Loucy (cell line): ENCODE results near the gene MMP15.

Source experiments
- H2AFZ ChIP-seq: fragments of 200-600 bp; sonication (generic); 2 replicates; pipeline ENCODE4 v1.6.0; 2016; ENCODE audit warnings: antibody characterized with exemption, mild to moderate bottlenecking, low read length, moderate library complexity
- H3F3A ChIP-seq: fragments of 200-600 bp; 2 replicates; pipeline ENCODE4 v1.6.0; 2016; ENCODE audit warnings: antibody characterized with exemption, low read depth, mild to moderate bottlenecking
- H3K27me3 ChIP-seq: fragments of 200-600 bp; sonication (generic); 2 replicates; pipeline ENCODE4 v1.6.1; 2014; ENCODE audit warnings: low read length, mild to moderate bottlenecking; ENCODE audit not compliant: insufficient read depth, poor library complexity, severe bottlenecking
- H3K36me3 ChIP-seq: fragments of 200-600 bp; sonication (generic); 2 replicates; pipeline ENCODE4 v1.6.1; 2016; ENCODE audit warnings: low read length; ENCODE audit not compliant: insufficient read depth
- H3K4me1 ChIP-seq: fragments of 200-600 bp; sonication (generic); 2 replicates; pipeline ENCODE4 v1.5.1; 2014; ENCODE audit warnings: low read length, mild to moderate bottlenecking; ENCODE audit not compliant: insufficient read depth, poor library complexity, severe bottlenecking
- H3K4me2 ChIP-seq: fragments of 200-600 bp; sonication (generic); 2 replicates; pipeline ENCODE4 v1.6.0; 2014; ENCODE audit warnings: antibody characterized with exemption, low read length, low read depth, mild to moderate bottlenecking; ENCODE audit not compliant: poor library complexity, severe bottlenecking
- H3K4me3 ChIP-seq: fragments of 200-600 bp; sonication (generic); 2 replicates; pipeline ENCODE4 v1.5.1; 2014; ENCODE audit warnings: low read length, mild to moderate bottlenecking, mixed read lengths; ENCODE audit not compliant: poor library complexity, severe bottlenecking
- H3K79me2 ChIP-seq: fragments of 200-600 bp; sonication (generic); 2 replicates; pipeline ENCODE4 v1.6.1; 2014; ENCODE audit warnings: low read length; ENCODE audit not compliant: insufficient read depth
- H3K9ac ChIP-seq: fragments of 200-600 bp; sonication (generic); 2 replicates; pipeline ENCODE4 v1.6.0; 2014; ENCODE audit warnings: mild to moderate bottlenecking, low read depth, low read length, moderate library complexity; ENCODE audit not compliant: poor library complexity, severe bottlenecking
- H3K9me2 ChIP-seq: fragments of 200-600 bp; sonication (generic); replicated peaks from 2 replicates; pipeline ENCODE4 v1.6.1; 2016; ENCODE audit warnings: low read depth, low read length, mixed read lengths
- H3K9me3 ChIP-seq: fragments of 200-600 bp; sonication (generic); 2 replicates; pipeline ENCODE4 v1.6.1; 2014; ENCODE audit warnings: mild to moderate bottlenecking, antibody characterized with exemption, low read length, low read depth; ENCODE audit not compliant: insufficient read depth
- H4K20me1 ChIP-seq: fragments of 200-600 bp; sonication (generic); 2 replicates; pipeline ENCODE4 v1.6.0; 2014; ENCODE audit warnings: antibody characterized with exemption, low read length, mild to moderate bottlenecking; ENCODE audit not compliant: insufficient read depth, poor library complexity, severe bottlenecking
- EZH2phosphoT487 ChIP-seq: fragments of 200-600 bp; IDR thresholded peaks from 2 replicates; pipeline ENCODE4 v1.6.1; 2018; ENCODE audit warnings: antibody characterized with exemption, mild to moderate bottlenecking, moderate library complexity, borderline replicate concordance
- TF ChIP-seq, protein P1 (sequence below): fragments of 200-600 bp; sonication (generic); conservative IDR thresholded peaks from 2 replicates; pipeline ENCODE4 v1.5.1; 2014; ENCODE audit warnings: mild to moderate bottlenecking, antibody characterized with exemption, low read length

MMP15 gene

DNA sequence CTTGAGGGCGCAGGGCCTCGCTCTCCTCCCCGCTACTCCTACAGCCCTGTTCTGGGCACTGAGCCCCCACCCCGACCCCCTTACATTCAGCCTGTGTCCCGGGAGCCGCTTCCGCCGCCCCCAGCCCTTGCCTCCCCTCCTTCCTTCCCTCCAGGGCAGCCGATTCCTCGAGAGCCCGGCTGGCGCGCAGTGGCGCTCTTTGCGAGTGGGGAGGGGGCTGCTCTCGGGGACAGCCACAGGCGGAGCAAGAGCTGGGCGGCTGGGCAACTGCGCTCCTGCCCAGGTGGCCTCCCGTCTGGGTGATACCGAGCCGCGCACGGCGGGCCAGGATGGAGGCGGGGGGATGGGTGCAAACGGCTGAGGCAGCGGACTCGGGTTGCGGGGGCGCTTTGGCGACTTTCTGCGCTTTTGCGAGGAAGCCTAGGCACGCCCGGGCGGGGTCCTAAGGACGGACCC is 1.2 kb downstream of the MMP15 start:
- Histone ChIP-seq H4K20me1 (no peaks in the 10 kb centered on the region), H2AFZ (no peak overlapping the region)
- no peak for TF ChIP-seq EZH2phosphoT487

DNA sequence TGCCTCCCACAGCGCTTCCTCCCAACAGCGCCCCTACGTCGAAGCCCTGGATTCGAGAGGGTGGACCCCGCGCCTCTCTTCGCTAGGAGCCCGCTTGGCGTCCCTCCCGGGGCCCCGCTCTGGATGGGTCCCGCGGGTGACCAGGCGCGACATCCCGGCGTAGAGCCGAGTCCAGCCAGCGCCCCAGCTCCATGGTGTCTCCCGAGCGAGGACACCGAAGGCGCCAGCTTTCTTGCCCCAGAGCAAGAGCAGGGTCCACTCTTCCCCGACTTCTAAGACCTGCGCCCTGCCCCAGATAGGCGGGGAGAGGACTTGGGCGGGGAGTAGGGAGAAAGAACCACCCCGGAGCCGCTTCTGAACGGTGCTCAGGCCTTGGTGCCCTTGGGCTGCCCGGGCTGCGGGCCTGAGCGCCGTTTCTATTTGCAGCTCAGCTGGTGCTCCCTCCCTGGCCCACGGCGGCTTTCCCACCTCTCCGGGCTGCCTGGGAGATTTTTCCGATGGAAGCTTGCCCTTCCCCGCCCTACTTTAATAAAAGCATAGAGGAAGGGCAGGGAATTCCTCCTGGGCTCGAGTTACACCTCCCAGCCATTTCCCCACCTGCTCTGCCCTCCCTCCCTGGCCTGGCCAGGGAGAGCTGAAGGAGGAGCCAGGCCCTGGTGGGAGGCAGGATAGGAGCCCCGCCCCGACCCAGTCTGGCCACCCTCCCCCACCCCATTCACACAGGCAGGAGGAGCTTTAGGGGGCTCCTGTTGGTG is 1.8 kb downstream of the MMP15 start:
- Histone ChIP-seq H3K27me3 (no peaks in the 10 kb centered on the region), H3K4me3 (no peak overlapping the region), H3K36me3 (no peaks in the 10 kb centered on the region), H3K9ac (no peak overlapping the region), H3K4me2 (no peak overlapping the region), H4K20me1 (no peaks in the 10 kb centered on the region), H3K9me3 (no peaks in the 10 kb centered on the region), H3F3A (no peaks in the 10 kb centered on the region), H3K79me2 (no peaks in the 10 kb centered on the region), H2AFZ (no peak overlapping the region), H3K9me2 (no peaks in the 10 kb centered on the region), H3K4me1 (peaks cover 3% of the 10 kb centered on the region)
- no peak for TF ChIP-seq EZH2phosphoT487

More for the DNA sequence above, 1.2 kb downstream of the MMP15 start:
- H3K4me2 ChIP-seq = no peak overlapping the region
- no peaks in the 10 kb centered on the region for H3F3A ChIP-seq
- H3K36me3 ChIP-seq = no peaks in the 10 kb centered on the region
- H3K4me1 ChIP-seq = peaks cover 3% of the 10 kb centered on the region
- no peak overlapping the region for H3K9ac ChIP-seq
- no peaks in the 10 kb centered on the region for H3K79me2 ChIP-seq
- H3K9me3 ChIP-seq = no peaks in the 10 kb centered on the region
- H3K27me3 ChIP-seq = no peaks in the 10 kb centered on the region
- no peak overlapping the region for H3K4me3 ChIP-seq
- no peaks in the 10 kb centered on the region for H3K9me2 ChIP-seq

DNA sequence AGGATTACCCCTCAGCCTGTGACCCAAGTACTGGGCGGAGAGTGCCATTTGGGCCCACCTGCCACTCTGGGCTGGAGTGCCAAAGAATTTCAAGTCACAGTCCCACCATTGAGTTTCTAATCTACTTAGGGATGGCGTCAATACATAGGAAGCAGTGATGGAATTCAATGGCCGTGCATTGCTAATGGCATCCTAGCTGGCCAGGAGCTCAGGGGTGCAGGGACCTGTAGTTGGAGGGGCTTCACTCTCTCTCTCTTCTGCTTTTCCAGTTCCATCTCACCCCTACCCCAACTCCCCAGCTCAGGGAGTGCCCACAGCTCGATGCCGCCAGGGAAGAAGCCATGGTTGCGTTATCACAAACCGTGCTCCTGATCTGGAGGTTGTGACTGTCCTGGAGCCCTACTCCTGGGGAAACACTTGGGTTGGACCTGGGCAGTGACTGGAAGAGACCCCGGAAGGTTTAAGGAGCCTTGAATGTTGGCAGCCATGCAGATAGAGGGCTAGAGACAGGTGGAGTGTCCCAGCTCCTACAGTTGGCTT is 2.4 kb downstream of the MMP15 start:
- no peaks in the 10 kb centered on the region for H4K20me1 ChIP-seq
- no peaks in the 10 kb centered on the region for H3K27me3 ChIP-seq
- no peaks in the 10 kb centered on the region for H3K79me2 ChIP-seq
- H3K4me3 ChIP-seq = no peak overlapping the region
- H3K9ac ChIP-seq = no peak overlapping the region
- H3K9me3 ChIP-seq = no peaks in the 10 kb centered on the region
- TF ChIP-seq EZH2phosphoT487 = no peak
- TF ChIP-seq, protein P1, sequence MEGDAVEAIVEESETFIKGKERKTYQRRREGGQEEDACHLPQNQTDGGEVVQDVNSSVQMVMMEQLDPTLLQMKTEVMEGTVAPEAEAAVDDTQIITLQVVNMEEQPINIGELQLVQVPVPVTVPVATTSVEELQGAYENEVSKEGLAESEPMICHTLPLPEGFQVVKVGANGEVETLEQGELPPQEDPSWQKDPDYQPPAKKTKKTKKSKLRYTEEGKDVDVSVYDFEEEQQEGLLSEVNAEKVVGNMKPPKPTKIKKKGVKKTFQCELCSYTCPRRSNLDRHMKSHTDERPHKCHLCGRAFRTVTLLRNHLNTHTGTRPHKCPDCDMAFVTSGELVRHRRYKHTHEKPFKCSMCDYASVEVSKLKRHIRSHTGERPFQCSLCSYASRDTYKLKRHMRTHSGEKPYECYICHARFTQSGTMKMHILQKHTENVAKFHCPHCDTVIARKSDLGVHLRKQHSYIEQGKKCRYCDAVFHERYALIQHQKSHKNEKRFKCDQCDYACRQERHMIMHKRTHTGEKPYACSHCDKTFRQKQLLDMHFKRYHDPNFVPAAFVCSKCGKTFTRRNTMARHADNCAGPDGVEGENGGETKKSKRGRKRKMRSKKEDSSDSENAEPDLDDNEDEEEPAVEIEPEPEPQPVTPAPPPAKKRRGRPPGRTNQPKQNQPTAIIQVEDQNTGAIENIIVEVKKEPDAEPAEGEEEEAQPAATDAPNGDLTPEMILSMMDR = no peak
- no peaks in the 10 kb centered on the region for H3K9me2 ChIP-seq
- H3K4me1 ChIP-seq = peaks cover 3% of the 10 kb centered on the region
- no peaks in the 10 kb centered on the region for H3K36me3 ChIP-seq
- H3F3A ChIP-seq = no peaks in the 10 kb centered on the region
- no peak overlapping the region for H3K4me2 ChIP-seq
- H2AFZ ChIP-seq = no peak overlapping the region

DNA sequence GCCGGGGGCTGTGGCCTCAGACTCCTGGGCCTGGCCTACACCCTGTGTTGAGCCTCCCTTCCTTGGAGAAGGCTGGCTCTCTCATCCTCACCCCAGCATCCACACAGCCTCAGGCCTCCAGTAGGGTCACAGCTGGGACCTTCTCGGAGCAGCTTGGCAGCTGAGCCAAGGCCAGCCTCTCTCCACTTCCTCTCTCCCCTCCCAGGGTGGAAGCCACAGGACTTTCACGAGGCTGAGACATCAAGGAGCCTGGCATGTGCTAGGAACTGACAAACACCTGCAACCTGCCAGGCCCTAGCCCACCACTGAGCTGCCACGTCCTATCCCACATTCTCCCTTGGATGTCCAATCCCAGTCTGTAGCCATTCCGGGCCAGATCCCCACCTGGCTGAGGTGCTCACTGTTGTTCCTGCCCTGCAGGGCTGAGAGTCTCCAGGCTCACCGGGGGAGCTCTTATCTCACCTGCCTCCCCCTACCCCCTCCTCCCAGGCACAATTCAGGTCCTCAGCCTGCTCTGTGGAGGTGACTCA is 3.1 kb downstream of the MMP15 start:
- H3K36me3 ChIP-seq = no peaks in the 10 kb centered on the region

More for the DNA sequence above, 3.1 kb downstream of the MMP15 start:
- Histone ChIP-seq H3K9ac (no peak overlapping the region), H4K20me1 (no peaks in the 10 kb centered on the region), H2AFZ (no peak overlapping the region), H3K4me3 (no peak overlapping the region), H3K4me2 (no peak overlapping the region), H3F3A (no peaks in the 10 kb centered on the region), H3K27me3 (no peaks in the 10 kb centered on the region), H3K79me2 (no peaks in the 10 kb centered on the region), H3K9me2 (no peaks in the 10 kb centered on the region), H3K4me1 (peaks cover 3% of the 10 kb centered on the region), H3K9me3 (no peaks in the 10 kb centered on the region)
- no peak for TF ChIP-seq EZH2phosphoT487
- TF ChIP-seq, protein P1 = no peak
